GM19372 (cell line): ENCODE results near the gene GIMAP8.
"Not testable (repeated sequence)": the region's sequence is repeated elsewhere in the genome, so short reads cannot be mapped to it uniquely, and the experiment has no call there.

Experiments used
- ATAC-seq: cut with Tn5 transposase; IDR thresholded peaks from one replicate; pipeline ENCODE4 v1.9.1; 2021; ENCODE audit warnings: mild to moderate bottlenecking, low read depth, moderate library complexity; ENCODE audit not compliant: unreplicated experiment

The GIMAP8 gene

DNA sequence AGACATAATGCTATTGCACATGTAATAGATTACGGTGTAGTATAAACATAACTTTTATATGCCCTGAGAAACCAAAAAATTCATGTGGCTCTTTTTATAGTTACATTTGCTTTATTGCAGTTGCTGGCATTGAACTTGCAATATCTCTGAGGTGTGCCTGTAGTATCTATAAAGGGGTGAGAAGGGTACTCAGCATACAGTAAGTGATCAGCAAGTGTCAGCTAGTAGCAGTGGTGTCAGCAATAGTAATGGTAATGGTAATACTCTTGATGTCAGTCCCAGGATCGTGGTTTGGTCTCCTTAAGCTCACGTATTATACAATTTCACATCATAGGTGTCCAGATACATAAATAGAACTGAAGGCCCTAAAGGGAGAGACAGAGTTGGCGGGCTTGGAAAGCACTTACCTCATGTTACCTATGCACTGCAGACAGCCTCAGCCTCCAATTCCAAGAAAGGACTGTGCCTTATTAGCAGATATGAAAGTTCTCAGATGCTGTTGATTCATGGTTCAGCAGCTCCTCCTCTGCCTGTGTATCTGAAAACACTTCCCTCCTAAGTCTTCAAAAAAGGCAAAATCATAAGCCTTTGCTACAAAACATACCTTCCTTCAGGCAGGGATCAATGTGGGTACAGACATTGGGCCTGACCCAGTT is 57.6 kb downstream of the GIMAP8 start:
- no peak for ATAC-seq

DNA sequence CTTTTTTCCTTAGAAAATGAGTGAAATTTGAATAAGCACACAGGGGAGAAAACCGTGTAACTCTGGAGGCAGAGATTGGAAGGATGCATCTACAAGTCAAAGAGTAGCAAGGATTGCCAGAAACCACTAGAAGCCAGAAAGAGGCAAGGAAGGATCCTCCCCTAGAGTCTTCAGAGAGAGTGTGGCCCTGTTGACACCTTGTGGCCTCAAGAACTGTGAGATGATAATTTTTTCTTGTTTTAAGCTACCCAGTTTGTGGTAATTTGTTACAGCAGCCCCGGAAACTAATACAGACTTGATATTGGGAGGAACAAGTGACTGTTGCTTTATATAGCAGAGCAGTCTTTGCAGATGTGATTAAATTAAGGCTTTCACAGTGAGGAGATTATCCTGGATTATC is 60.6 kb downstream of the GIMAP8 start:
- no peak for ATAC-seq

DNA sequence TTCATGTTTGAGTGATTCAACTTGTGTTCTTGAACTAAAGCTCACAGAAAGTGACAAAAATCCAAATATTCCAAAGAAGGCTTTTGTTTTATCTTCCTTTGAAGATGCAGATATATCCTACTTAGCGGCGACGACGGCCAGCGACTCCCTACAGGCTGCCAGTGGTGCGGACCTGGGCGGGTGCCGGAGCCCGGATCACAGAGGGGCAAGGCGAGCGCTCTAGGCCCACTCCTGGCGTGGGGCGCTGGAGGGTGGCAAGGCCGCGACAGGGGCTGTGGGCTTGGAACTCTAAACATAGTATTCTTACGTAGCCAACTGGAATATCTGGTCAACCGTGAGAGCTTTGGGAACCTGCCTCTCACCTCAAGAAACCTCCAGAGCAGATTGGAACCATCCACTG is 63.3 kb downstream of the GIMAP8 start:
- ATAC-seq: no peak

DNA sequence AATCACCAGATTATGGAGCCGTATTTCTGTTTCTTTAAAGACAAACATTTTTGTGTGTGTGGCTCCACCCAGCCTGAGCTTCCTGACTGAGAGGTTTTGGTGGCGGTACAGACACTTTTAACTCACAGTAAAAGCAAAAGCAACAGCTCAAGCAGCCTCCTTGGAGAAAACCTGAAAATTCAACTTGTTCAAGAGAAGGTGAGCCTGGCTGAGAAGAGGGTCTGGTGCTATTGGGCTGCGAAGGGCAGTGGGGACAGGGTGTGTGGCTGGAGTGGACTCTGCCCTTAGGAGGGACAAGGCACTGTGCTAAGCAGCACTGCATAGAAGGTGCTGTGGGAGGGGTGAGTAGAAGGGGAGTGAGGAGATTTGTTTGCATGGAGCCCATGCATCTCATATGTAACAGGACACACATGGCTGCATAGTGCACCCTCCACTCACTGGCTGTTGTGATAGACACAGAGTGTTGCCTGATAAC is 64.4 kb downstream of the GIMAP8 start, which contains the start of gene GIMAP7:
Gene GIMAP7 (plus strand): TSS at position 125 of the 475 bp plus-strand sequence. CDS start 5,103 bp downstream, outside the sequence.
- peak; percentile 73 for ATAC-seq

DNA sequence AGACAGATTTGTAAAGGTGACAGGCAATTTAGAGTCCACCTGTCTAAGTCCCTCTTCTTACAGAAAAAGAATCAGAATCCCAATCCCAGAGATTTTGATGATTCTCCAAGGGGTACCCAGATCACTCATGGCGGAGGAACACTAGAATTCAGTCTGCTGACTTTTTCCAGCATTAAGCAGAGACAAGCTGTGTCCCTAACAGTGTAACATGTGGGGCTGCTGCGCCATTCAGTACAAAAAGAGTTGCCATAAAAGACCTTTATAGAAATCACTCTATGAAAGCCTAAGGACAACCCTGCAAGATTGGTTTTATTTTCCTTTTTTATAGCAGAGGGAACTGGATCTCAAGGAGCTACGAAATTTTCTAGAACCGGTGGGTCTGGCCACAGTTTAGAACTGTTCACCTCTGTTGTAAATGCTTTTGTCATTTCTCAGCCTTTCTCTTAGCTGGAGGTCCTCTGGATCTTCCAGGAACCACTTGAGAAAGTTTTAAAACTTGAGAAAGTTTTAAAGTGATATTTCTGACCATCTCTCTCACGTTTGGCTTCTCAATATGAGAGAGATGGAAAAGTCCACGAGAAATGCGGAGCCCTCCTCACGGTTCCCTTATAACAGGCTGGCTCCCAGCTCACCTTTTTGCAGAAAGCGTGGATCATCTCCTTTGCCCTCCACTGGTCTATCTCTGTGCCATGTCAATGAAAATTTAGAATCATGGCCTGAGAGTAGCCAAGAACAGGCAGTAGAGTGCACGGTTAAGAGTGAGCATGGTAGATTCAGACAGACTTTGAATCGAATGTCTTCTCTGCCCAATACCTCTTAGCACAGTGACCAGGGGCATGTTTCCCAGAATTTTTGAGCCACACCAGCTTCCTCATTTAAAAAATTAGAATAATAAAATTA is 65.1 kb downstream of the GIMAP8 start:
- no peak for ATAC-seq

DNA sequence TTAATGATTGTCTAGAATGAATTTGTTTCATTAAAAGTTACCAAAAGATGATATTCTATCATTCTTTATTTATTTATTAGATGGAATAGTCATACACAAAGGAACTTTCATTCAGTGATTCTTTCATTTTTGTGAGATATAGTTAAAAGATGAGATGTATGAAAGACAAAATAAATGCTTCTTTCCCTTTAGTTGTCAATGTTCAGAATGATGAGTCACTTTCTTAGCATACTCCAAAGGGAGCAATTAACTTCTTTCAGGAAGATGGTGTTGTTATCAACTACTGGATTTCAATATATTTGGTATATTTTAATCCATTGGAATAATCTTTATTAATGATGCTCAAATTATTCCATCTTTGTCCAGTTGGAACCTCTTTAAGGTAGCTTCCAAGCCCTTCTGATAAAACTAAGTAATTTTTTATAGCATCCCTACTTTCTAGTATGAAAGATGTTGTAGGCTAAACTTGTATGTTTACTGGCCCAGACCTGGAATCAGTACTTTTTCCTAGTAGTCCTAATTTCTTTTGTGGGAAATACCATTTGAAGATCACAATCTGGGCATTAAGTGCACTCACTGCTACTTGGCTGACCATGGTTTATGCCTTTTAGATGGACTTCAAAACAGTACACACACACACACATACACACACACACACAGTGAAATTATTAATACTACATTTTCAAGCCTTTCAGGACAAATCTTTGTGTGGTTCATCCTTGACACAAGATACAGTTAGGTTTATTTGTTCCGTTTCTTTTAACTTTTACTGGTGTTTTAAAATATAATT is 66.7 kb downstream of the GIMAP8 start:
- no peak for ATAC-seq

DNA sequence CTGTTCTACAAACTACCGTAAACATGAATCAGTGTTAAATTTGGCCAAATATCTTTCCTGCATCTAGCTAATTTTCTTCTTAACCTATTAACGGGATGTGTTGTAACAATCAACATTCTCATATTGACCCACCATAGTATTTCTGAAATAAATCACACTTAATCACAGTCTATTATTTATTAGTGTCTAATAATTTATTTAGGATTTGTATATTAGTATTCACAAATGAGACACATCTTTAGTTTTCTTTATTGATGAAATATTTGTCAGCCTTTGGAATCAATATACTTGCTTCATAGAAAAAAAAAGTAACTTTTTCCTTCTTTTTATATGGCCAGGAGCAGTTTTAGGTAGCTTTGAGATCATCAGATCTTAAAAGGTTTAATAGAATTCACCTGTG is 68.9 kb downstream of the GIMAP8 start:
- ATAC-seq: no peak

DNA sequence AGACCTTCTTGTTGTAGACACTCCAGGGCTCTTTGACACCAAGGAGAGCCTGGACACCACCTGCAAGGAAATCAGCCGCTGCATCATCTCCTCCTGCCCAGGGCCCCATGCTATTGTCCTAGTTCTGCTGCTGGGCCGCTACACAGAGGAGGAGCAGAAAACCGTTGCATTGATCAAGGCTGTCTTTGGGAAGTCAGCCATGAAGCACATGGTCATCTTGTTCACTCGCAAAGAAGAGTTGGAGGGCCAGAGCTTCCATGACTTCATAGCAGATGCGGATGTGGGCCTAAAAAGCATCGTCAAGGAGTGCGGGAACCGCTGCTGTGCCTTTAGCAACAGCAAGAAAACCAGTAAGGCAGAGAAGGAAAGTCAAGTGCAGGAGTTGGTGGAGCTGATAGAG is 69.7 kb downstream of the GIMAP8 start:
- no peak for ATAC-seq

DNA sequence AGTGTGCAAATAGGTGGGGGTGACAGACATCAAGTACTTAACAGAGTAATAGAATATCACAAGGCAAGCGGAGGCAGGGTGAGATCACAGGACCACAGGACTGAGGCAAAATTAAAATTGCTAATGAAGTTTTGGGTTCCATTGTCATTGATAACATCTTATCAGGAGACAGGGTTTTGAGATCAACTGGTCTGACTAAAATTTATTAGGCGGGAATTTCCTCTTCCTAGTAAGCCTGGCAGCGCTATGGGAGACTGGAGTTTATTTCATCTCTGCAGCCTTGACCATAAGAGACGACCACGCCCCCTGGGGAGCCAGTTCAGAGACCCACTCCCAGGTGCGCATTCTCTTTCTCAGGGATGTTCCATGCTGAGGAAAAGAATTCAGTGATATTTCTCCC is 72.5 kb downstream of the GIMAP8 start:
- ATAC-seq: not testable (repeated sequence)

DNA sequence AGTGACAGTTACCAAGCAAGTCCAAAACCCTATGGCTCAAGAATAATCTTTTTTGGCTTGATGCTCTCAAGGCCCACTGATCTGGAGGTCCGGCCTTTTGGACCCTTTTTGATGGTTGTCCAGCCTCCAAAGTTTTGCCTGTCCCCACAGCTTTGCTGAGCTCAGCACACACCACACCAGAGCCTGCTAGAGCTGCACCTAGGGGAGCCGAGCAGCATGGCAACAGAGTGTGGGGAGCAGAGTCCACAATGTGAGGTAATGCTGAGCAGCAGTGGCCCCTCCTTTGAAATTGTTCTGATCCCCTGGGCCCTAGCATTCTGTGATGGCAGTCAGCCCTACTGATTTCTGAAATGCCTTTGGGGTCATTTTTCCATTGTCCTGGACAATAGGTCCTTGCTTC is 73.6 kb downstream of the GIMAP8 start:
- no peak for ATAC-seq
